Kidney epithelial cell (primary cell): ENCODE measurements around the gene AMPD3. TPM values are rescaled to one million over a fixed set of nuclear protein-coding genes. Genes with fewer than 3 reads are reported as not detected.

ENCODE experiments used
- DNase-seq: peaks from one replicate; pipeline ENCODE4 v3.0.0-alpha.2; 2010; ENCODE audit warnings: low read depth
- H3K27me3 ChIP-seq: 2 replicates; pipeline ENCODE4 v1.6.0; 2011; ENCODE audit warnings: low read length; ENCODE audit not compliant: control insufficient read depth, insufficient read depth
- H3K36me3 ChIP-seq: 2 replicates; pipeline ENCODE4 v1.5.1; 2011; ENCODE audit warnings: low read length; ENCODE audit not compliant: control insufficient read depth, insufficient read depth
- H3K4me3 ChIP-seq: 2 replicates; pipeline ENCODE4 v1.5.1; 2011; ENCODE audit warnings: low read depth, mild to moderate bottlenecking, control low read depth, low read length
- CTCF ChIP-seq: IDR thresholded peaks from 2 replicates; pipeline ENCODE4 v1.5.1; 2011; ENCODE audit warnings: mild to moderate bottlenecking, moderate library complexity, low read length, control low read depth, inconsistent platforms; ENCODE audit not compliant: insufficient read depth, poor library complexity, severe bottlenecking
- total RNA-seq: library from RNA; depleted of rRNA; stranded (reverse); fragments of >200 nt; gene quantifications from 2 replicates; pipeline ENCODE4 v1.2.3, GENCODE V29; 2015

AMPD3 gene
- total RNA-seq, 1 donor from 2014 or later: 6.6 TPM

GRCh38 chr11:10537600-10537999 lies 82.5 kb downstream of the AMPD3 start:
- Histone ChIP-seq H3K4me3 (no peak overlapping the region), H3K36me3 (no peaks in the 10 kb centered on the region), H3K27me3 (no peaks in the 10 kb centered on the region)
- no peak for DNase-seq
- TF ChIP-seq CTCF: no peak

GRCh38 chr11:10538924-10539323 lies 83.9 kb downstream of the AMPD3 start:
- TF ChIP-seq CTCF: no peak
- Histone ChIP-seq H3K36me3 (no peaks in the 10 kb centered on the region), H3K4me3 (no peak overlapping the region), H3K27me3 (no peaks in the 10 kb centered on the region)
- no peak for DNase-seq

- Histone ChIP-seq H3K27me3 (no peaks in the 10 kb centered on the region), H3K36me3 (no peaks in the 10 kb centered on the region), H3K4me3 (no peak overlapping the region)
- TF ChIP-seq CTCF: no peak
- no peak for DNase-seq
Observed at GRCh38 chr11:10539339-10539738, 84.3 kb downstream of the AMPD3 start.

- Histone ChIP-seq H3K27me3 (no peaks in the 10 kb centered on the region), H3K36me3 (no peaks in the 10 kb centered on the region), H3K4me3 (peak overlapping the region; percentile 67)
- no peak for DNase-seq
- no peak for TF ChIP-seq CTCF
Observed at GRCh38 chr11:10540546-10540914, 85.5 kb downstream of the AMPD3 start.

GRCh38 chr11:10540915-10541560 lies 86.0 kb downstream of the AMPD3 start, which contains the start of gene RNF141:
RNF141 (minus strand) TSS chr11:10541187; CDS start chr11:10534158, 7,029 bp downstream.
- Histone ChIP-seq H3K27me3 (no peaks in the 10 kb centered on the region), H3K36me3 (no peaks in the 10 kb centered on the region), H3K4me3 (peak within 1 kb of the TSS; percentile 67)
- TF ChIP-seq CTCF: peak; percentile 85
- DNase-seq: peak; percentile 60

- no peaks in the 10 kb centered on the region for H3K36me3 ChIP-seq
- H3K27me3 ChIP-seq: no peaks in the 10 kb centered on the region
- DNase-seq: no peak
- no peak for TF ChIP-seq CTCF
- H3K4me3 ChIP-seq: peak overlapping the region; percentile 27
Observed at GRCh38 chr11:10541561-10541930, 86.5 kb downstream of the AMPD3 start.
